HG03025 (cell line): ENCODE data around the gene TMEM175.

ENCODE experiments used
- ATAC-seq: cut with Tn5 transposase; IDR thresholded peaks from one replicate; pipeline ENCODE4 v1.9.1; 2021; ENCODE audit warnings: mild to moderate bottlenecking, moderate library complexity; ENCODE audit not compliant: unreplicated experiment, low FRiP score

The TMEM175 gene

GRCh38 chr4:931960-932712 is at the start of gene TMEM175, which contains the start of gene GAK:
Gene TMEM175 (plus strand): TSS chr4:932460. CDS start chr4:947740, 15,280 bp downstream.
Gene GAK (minus strand): TSS chr4:932316. CDS start chr4:932187, 129 bp downstream.
- ATAC-seq: peak; percentile 84

- ATAC-seq: no peak
These were observed 49.6 kb upstream of the TMEM175 start for GRCh38 chr4:882646-883045.

- ATAC-seq: no peak
These were observed 48.7 kb upstream of the TMEM175 start for GRCh38 chr4:883377-884095.

- no peak for ATAC-seq
These were observed 48.0 kb upstream of the TMEM175 start for GRCh38 chr4:884259-884658.

- ATAC-seq: no peak
These were observed 47.4 kb upstream of the TMEM175 start for GRCh38 chr4:884896-885295.

- no peak for ATAC-seq
These were observed 46.9 kb upstream of the TMEM175 start for GRCh38 chr4:885353-885752.

GRCh38 chr4:886244-886643 is 46.0 kb upstream of the TMEM175 start:
- ATAC-seq: no peak

- ATAC-seq: no peak
These were observed 45.1 kb upstream of the TMEM175 start for GRCh38 chr4:887034-887763.

- no peak for ATAC-seq
These were observed 44.2 kb upstream of the TMEM175 start for GRCh38 chr4:888029-888428.

- no peak for ATAC-seq
These were observed 42.7 kb upstream of the TMEM175 start for GRCh38 chr4:889516-889915.

- ATAC-seq: no peak
These were observed 42.1 kb upstream of the TMEM175 start for GRCh38 chr4:890036-890695.

- ATAC-seq: no peak
These were observed 40.5 kb upstream of the TMEM175 start for GRCh38 chr4:891747-892146.

- ATAC-seq: no peak
These were observed 39.5 kb upstream of the TMEM175 start for GRCh38 chr4:892780-893179.

- no peak for ATAC-seq
These were observed 38.8 kb upstream of the TMEM175 start for GRCh38 chr4:893276-893994.

- ATAC-seq: no peak
These were observed 38.1 kb upstream of the TMEM175 start for GRCh38 chr4:893995-894705.

- ATAC-seq: no peak
These were observed 36.7 kb upstream of the TMEM175 start for GRCh38 chr4:895596-895995.

- ATAC-seq: no peak
These were observed 36.0 kb upstream of the TMEM175 start for GRCh38 chr4:896216-896615.

GRCh38 chr4:896630-897029 is 35.6 kb upstream of the TMEM175 start:
- no peak for ATAC-seq

GRCh38 chr4:898123-898522 is 34.1 kb upstream of the TMEM175 start:
- ATAC-seq: no peak
